ENCODE results near the gene MMP25. TPM values are rescaled to one million over a fixed set of nuclear protein-coding genes. Genes with fewer than 3 reads are reported as not detected.

Gene MMP25
- total and polyA plus RNA-seq, 9 of the 15 experiments (the other 6 are each of a cell fraction or from before 2014, with no cell fraction given): 0.03 to 0.04 TPM; not detected in 7

GRCh38 chr16:3023415-3023668 lies 23.0 kb upstream of the MMP25 start:
- H3K9ac ChIP-seq (ENCODE audit: insufficient read depth in 1 of 2, low read depth in 2 of 2, low read length in 2 of 2): peak overlapping the region; percentile 88 to 95; a peak in 3 of 4 replicates
- peaks cover 28% of the 10 kb centered on the region for H4K20me1 ChIP-seq (replicated peaks; ENCODE audit: control insufficient read depth, insufficient read depth, low read length)
- no peaks in the 10 kb centered on the region for H3K27me3 ChIP-seq (ENCODE audit: control insufficient read depth in 2 of 2, insufficient read depth in 2 of 2, low read length in 2 of 2)
- POLR2A ChIA-PET: interaction anchor here (0.5 to 2.7 kb wide), 12 partner anchors 8 to 215 kb away, joined by 3 to 15 read pairs (median 4); no protein-coding TSS in a partner anchor
- FAIRE-seq (no peak), DNase-seq (ENCODE audit: extremely low read depth in 1 of 4, low spot score in 3 of 4) (peak in 2 of 4 experiments; percentile 14 to 68), ATAC-seq (peak; percentile 0; the same call in 2 of the 3 replicates)
- no peak overlapping the region for H2AFZ ChIP-seq (ENCODE audit: low read depth, low read length)
- peak overlapping the region; percentile 90 for H3K27ac ChIP-seq (ENCODE audit: extremely low read depth, low read depth, low read length)
- peaks cover 2% of the 10 kb centered on the region for H3K9me1 ChIP-seq (ENCODE audit: control insufficient read depth, insufficient read depth, low read length)
- intact Hi-C loops (cut with micrococcal nuclease) (loop anchor here (10.0 kb wide), 1 partner anchor 59 kb away; the partner anchor contains the start of genes KREMEN2 and PAQR4), in situ Hi-C loops (cut with MboI) (no loop called here)
- peak overlapping the region; percentile 83 for H3K4me2 ChIP-seq (ENCODE audit: insufficient read depth, low read length)
- H3K4me1 ChIP-seq (replicated peaks in 1 of 2; ENCODE audit: control insufficient read depth in 2 of 2, insufficient read depth in 2 of 2, low read length in 2 of 2): peaks cover 26 to 87% of the 10 kb centered on the region in 2 experiments
- peaks cover 39% of the 10 kb centered on the region; the same call in 2 of the 3 replicates for H3K36me3 ChIP-seq (ENCODE audit: control insufficient read depth, insufficient read depth, low read length)
- no peaks in the 10 kb centered on the region for H3K9me3 ChIP-seq (replicated peaks; ENCODE audit: control insufficient read depth, insufficient read depth, low read depth, low read length)
- H3K79me2 ChIP-seq (ENCODE audit: control insufficient read depth, insufficient read depth, low read length): peaks cover 42% of the 10 kb centered on the region
- H3K4me3 ChIP-seq: peak overlapping the region; percentile 82
- no TSS peak for BruUV-seq (replicated peaks)
- CTCF ChIA-PET (ENCODE audit: low intra/inter-chr PET ratio): no interaction called here
- 9% methylated on average over 6 of the region's 6 CpGs for WGBS (ENCODE audit: insufficient coverage, low coverage, missing lambda C conversion rate)
- TF ChIP-seq ILF3 (IDR thresholded peaks at IDR 0.05; ENCODE audit: borderline replicate concordance): 0 out of 2 replicates have a peak, but pooled peaks have one; percentile 23
- 0 out of 2 replicates have a peak, but pooled peaks have one; percentile 11 for TF ChIP-seq THRAP3 (IDR thresholded peaks at IDR 0.05; ENCODE audit: borderline replicate concordance)
- peak in 1 of 2 experiments; percentile 17; a peak in 1 of 4 replicates for TF ChIP-seq ETV6 (IDR thresholded peaks at IDR 0.05; ENCODE audit: borderline replicate concordance in 1 of 2, low read depth in 2 of 2, low read length in 1 of 2)
- TF ChIP-seq ETV6 (CRISPR knock-in tag; IDR thresholded peaks at IDR 0.05; ENCODE audit: borderline replicate concordance): no peak
- TF ChIP-seq TGIF2 (CRISPR knock-in tag; IDR thresholded peaks at IDR 0.05): no peak
- no peak for TF ChIP-seq ZNF212 (CRISPR knock-in tag; IDR thresholded peaks at IDR 0.05)
- 0 out of 2 replicates have a peak, but pooled peaks have one; percentile 3 for TF ChIP-seq RREB1 (CRISPR knock-in tag; IDR thresholded peaks at IDR 0.05)
- TF ChIP-seq ZNF263 (CRISPR knock-in tag; IDR thresholded peaks at IDR 0.05; ENCODE audit: borderline replicate concordance): 0 out of 2 replicates have a peak, but pooled peaks have one; percentile 15
- TF ChIP-seq ZNF780A (CRISPR knock-in tag; IDR thresholded peaks at IDR 0.05): no peak
- no peak for TF ChIP-seq ZNF121 (CRISPR knock-in tag; conservative IDR thresholded peaks at IDR 0.05)
- peak; percentile 50; the same call in 1 of the 2 replicates for TF ChIP-seq NFIC (IDR thresholded peaks at IDR 0.05)
- 0 out of 4 replicates have a peak, but pooled peaks of 1 of the 2 experiments have one; percentile 19 for TF ChIP-seq ZMIZ1 (IDR thresholded peaks at IDR 0.05; ENCODE audit: low read depth in 2 of 2, low read length in 2 of 2)

Measured in K562 (cell line).